ENCODE results near the gene CDH11.

DNA sequence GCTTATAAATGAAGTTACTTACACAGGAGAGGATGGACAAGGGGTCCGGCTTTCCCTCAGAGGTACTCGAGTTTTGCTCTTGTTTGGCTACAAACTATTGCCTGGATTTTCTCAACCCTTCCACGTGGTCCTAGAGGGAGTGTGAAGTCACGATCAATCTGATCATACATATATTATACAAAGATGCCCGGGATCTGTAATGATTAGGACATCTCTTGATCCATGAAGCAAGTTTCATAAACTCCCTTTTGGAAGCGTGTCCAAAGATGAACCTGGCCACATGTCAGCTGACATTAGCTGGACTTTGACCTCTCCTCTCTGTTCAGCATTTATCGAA is 2.3 kb upstream of the CDH11 start:
- TF ChIP-seq, protein P1, sequence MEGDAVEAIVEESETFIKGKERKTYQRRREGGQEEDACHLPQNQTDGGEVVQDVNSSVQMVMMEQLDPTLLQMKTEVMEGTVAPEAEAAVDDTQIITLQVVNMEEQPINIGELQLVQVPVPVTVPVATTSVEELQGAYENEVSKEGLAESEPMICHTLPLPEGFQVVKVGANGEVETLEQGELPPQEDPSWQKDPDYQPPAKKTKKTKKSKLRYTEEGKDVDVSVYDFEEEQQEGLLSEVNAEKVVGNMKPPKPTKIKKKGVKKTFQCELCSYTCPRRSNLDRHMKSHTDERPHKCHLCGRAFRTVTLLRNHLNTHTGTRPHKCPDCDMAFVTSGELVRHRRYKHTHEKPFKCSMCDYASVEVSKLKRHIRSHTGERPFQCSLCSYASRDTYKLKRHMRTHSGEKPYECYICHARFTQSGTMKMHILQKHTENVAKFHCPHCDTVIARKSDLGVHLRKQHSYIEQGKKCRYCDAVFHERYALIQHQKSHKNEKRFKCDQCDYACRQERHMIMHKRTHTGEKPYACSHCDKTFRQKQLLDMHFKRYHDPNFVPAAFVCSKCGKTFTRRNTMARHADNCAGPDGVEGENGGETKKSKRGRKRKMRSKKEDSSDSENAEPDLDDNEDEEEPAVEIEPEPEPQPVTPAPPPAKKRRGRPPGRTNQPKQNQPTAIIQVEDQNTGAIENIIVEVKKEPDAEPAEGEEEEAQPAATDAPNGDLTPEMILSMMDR (optimal IDR thresholded peaks at IDR 0.05 in 1 of 3, IDR thresholded peaks at IDR 0.05 in 1 of 3, conservative IDR thresholded peaks at IDR 0.05 in 1 of 3; ENCODE audit: extremely low read depth in 1 of 3, insufficient read depth in 2 of 3, low read length in 3 of 3), result no peak
- TF ChIP-seq EZH2 (IDR thresholded peaks at IDR 0.05; ENCODE audit: low read length), result no peak
